Hematopoietic multipotent progenitor cell treated with erythropoietin and hydrocortisone succinate and interleukin-3 and kit ligand, for 17 days (in vitro differentiated cells): ENCODE data around the gene ZNF620.
"Not testable (repeated sequence)": the region's sequence is repeated elsewhere in the genome, so short reads cannot be mapped to it uniquely, and the experiment has no call there.

ENCODE experiments used
- DNase-seq: peaks from one replicate; pipeline ENCODE4 v3.0.0-alpha.2; 2015; ENCODE audit warnings: low spot score

ZNF620 gene

GRCh38 chr3:40502034-40502433 is 3.8 kb upstream of the ZNF620 start:
- DNase-seq = peak; percentile 18

DNA sequence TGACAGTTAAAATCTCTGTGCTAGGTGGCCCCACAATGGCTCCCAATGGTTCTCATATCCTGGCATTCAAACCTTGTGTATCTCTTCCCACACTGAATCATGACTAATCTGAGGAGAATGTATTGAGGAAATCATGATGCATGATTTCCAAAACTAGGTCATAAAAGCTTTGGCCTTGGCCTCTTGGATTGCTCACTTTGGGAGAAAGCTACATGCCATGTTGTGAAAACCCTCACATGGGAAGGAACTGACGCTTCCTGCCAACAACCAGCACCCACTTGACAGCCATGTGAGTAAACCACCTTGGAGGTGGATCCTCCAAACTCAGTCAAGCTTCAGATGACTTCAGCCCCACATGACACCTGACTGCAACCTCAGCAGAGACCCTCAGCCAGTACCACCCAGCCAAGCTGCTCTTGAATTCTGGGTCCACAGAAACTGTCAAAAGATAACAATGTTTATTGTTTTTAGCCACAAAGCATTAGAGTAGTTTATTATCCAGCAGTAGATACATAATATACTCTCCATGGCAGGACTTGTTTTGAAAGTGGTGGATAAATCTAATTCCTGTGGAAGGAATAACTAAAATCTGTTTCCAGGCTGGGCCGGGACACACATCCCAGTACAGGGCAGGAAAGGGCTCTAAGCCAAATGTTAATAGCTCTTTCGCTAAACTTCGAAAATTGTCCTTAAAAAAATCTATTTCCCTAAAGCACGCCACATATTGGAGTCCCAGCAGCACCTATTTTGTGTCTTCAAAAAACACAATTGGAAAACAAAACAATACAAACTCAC is 1.0 kb upstream of the ZNF620 start:
- no peak for DNase-seq

DNA sequence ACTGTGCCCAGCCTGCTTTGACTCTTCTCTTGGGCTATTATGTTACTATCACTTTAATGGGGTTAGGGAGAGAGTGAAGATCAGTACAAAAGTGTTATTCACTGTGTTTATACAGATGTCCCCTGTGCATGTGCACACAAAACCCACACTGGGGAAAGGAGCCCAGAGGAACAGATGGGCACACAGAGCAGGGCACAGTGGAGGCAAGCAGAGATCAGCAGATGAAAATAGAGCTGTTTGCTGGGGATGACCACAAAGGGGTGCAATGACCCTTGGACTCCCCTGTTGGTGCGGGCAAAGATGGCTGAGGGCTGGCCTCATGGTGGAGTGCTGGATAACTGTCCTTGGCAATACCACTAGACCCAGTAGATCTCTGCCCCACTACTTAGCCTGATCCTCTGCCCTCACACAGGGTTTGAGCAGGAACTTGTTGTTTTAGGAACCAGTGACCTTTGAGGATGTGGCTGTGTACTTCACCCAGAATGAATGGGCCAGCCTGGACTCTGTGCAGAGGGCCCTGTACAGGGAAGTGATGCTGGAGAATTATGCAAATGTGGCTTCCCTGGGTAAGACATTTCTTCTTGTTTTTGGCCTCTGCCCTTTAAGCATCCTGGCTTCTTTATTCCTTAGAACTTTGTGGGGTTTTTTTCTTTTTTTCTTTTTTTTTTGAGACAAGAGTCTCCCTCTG is 5.3 kb downstream of the ZNF620 start:
- no peak for DNase-seq

- DNase-seq = no peak
These were observed 10.4 kb downstream of the ZNF620 start for GRCh38 chr3:40516201-40516600.

GRCh38 chr3:40518067-40518466 is 12.2 kb downstream of the ZNF620 start:
- no peak for DNase-seq

DNA sequence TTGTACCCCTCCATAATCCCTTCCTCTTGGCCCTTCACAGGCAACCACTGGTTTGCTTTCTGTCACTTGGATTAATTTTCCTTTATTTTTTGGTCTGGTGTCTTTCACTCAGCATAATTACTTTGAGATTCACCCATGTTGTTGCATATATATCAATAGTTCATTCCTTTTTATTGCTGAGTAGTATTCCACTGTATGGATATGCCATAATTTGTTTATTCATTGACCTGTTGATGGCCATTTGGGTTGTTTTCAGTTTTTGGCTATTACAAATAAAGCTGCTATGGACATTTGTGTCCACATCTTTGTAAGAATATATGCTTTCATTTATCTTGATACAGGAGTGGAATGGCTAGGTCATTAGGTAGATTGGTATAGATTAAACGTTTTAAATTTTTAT is 13.0 kb downstream of the ZNF620 start:
- DNase-seq = no peak

GRCh38 chr3:40521254-40521653 is 15.4 kb downstream of the ZNF620 start:
- no peak for DNase-seq

DNA sequence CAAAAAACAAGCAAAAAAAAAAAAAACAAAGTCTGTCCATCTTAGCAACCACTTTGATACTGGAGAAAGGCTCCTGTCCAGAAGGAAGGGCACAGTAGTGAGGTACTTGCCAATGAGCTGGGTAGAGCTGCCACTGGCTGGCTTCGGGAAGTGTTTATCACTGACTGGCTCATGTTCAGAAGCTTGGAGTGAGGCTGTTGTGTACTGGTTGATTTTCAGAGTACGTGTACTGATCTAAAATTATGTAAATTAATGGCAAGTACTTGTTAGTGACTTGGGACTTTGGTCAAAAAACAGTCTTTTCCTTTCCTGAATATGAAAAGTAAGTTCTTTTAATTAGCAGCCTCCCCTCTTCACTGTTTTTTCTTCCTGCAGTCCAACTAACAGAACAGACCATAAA is 17.9 kb downstream of the ZNF620 start:
- peak; percentile 21 for DNase-seq

DNA sequence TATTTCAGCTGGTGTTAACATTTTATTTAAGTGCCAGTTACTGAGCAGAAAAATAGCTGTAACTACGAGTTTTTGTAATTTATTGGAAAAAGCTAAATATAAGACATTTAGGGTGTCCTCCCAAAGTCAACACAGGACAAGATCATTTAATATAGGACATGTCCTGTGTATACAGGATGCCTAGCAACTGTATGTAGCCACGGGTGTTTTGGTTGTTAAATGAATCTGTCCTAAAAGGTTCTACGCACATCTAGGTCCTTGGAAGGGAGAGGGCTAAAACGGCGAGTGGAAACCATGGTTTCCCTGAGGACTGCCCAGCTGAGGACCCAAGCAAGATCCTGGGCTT is 18.4 kb downstream of the ZNF620 start:
- DNase-seq = no peak

DNA sequence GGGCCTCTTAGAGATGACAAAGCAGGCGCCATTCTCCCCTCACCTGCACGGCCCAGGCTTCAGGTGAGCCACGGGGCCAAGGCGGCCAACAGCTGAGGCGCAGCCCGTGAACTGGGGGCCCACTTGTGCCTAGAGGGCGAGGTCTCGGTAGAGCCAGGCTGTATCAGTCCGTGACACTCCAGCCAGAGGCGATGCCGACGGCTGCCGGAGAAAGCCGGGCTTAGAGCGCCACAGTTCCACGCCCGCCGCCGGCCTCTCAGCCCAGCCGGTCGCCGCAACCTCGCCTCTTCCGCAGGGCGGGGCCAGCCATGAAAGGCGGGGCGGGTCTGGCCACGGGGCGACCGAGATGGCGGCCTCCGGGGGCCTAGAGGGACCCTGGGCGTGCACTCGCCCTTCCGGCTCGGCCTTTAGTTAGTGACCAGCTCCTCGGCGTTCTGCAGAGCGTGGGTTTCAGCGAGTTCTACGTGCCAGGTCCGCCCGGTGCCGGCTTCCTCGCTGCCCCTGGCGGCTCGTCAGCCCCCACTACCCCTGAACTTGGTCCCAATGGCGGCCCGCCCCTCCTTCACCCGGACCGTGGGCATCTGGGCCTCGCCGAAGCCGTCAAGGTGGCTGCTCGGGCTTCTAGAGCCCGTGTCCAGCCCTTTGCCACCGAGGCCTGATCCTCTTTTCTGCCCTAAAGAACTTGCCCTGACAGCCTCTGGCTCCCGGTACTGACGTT is 18.9 kb downstream of the ZNF620 start, which contains the start of gene ZNF621:
Gene ZNF621 (plus strand): TSS at position 393 of the 718 bp plus-strand sequence. CDS start 881 bp downstream, outside the sequence.
- peak; percentile 85 for DNase-seq

- no peak for DNase-seq
These were observed 22.6 kb downstream of the ZNF620 start for GRCh38 chr3:40528426-40528825.

GRCh38 chr3:40532252-40532651 is 26.4 kb downstream of the ZNF620 start:
- DNase-seq = no peak

- no peak for DNase-seq
These were observed 28.4 kb downstream of the ZNF620 start for GRCh38 chr3:40534283-40534682.

- no peak for DNase-seq
These were observed 41.0 kb downstream of the ZNF620 start for GRCh38 chr3:40546816-40547215.

DNA sequence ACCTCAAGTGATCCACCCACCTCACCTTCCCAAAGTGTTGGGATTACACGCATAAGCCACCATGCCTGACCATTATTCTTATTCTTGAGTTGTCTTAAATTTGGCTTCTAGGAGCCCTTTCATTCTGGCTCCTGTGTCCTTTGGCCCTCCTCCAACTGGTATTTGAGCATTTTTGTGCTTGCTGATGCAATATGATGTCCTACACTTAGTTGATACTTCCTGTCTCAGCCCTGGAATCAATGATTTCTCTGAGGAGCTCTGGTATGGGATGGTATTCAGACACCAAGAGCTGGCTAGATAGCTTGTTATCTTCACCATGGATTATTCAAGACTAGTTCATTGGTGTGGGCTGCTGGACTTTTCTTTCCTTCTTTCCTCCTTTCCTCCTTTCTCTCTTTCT is 44.3 kb downstream of the ZNF620 start:
- DNase-seq = no peak

DNA sequence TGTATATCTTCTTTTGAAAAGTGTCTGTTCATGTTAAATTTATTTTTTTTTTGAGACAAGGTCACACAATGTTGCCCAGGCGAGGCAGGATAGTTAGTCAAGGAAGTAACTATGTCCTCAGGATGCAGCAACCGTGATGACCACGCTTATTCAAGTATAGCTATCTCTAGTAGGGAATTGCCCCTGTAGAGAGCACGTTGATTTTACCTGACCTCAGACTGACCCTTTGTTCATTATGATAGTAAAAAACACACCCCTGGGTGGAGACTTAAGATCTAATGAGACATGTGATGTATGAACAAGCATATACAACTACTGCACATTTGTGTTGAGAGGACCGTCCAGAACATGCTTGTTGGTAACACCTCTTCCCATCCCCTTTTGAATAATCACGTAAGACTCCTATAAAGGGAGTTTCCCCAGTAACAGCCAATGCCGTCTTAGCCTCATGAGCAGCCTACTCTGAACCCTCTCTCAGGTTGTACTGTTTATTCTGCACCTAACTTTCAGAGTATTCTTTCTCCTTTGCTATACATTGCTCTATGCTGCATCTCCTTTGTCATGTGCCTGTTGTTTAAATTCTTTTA is 51.8 kb downstream of the ZNF620 start:
- no peak for DNase-seq

GRCh38 chr3:40562482-40562881 is 56.6 kb downstream of the ZNF620 start:
- not testable (repeated sequence) for DNase-seq

DNA sequence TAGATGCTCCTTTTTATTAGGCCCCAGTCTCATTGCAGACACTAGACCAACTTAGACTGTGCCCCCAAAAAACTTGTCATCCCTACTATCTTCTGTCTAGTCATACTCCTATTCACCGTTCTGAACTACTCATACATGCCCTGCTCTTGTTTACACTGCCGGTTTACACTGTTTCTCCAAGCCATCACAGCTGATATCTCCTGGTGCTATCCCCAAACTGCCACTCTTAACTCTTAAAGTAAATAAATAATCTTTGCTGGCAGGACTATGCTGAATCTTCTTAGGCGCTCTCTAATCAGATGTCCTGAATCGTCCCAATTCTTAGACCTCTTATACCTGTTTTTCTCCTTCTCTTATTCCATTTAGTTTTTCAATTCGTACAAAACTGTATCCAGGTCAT is 59.8 kb downstream of the ZNF620 start:
- DNase-seq = not testable (repeated sequence)

GRCh38 chr3:40566694-40567093 is 60.9 kb downstream of the ZNF620 start:
- no peak for DNase-seq
